Measurements from ENCODE around the gene B3GALT6. TPM values are rescaled to one million over a fixed set of nuclear protein-coding genes. Genes with fewer than 3 reads are reported as not detected.
A peak's percentile ranks its signal among the peaks of the same experiment; 100 is the strongest.

The B3GALT6 gene
- total RNA-seq, 4 donors from 2014 or later: 8.5 to 32.8 (median 20.6) TPM

GRCh38 chr1:1199141-1199960, 32.7 kb upstream of the B3GALT6 start:
- DNase-seq: no peak
- H3K36me3 ChIP-seq: no peaks in the 10 kb centered on the region
- no peak for ATAC-seq
- intact Hi-C loops (cut with DNase I; ENCODE audit: low total_unique reads): no loop called here
- H3K4me3 ChIP-seq: no peak overlapping the region
- in situ Hi-C loops (cut with MboI; ENCODE audit: low sequenced_read_pairs in 4 of 4): no loop called here
- peaks cover 11 to 13% (median 13%) of the 10 kb centered on the region in 3 donors for H3K27me3 ChIP-seq
- no peak for TF ChIP-seq CTCF (IDR thresholded peaks at IDR 0.05 in 4 of 5, conservative IDR thresholded peaks at IDR 0.05 in 1 of 5)
- TF ChIP-seq POLR2A (IDR thresholded peaks at IDR 0.05): no peak
- H3K27ac ChIP-seq: no peak overlapping the region
- no peaks in the 10 kb centered on the region for H3K4me1 ChIP-seq
- peaks cover 0 to 6% (median 0%) of the 10 kb centered on the region in 3 donors for H3K9me3 ChIP-seq

GRCh38 chr1:1199961-1200875, 31.8 kb upstream of the B3GALT6 start:
- no peaks in the 10 kb centered on the region for H3K4me1 ChIP-seq
- peak overlapping the region in 1 of 4 donors; percentile 21 for H3K27ac ChIP-seq
- intact Hi-C loops (cut with DNase I; ENCODE audit: low total_unique reads): loop anchor here (10.0 kb wide), 1 partner anchor 65 kb away; no protein-coding TSS in a partner anchor
- no peaks in the 10 kb centered on the region for H3K9me3 ChIP-seq
- in situ Hi-C loops (cut with MboI; ENCODE audit: low sequenced_read_pairs in 4 of 4): no loop called here
- no peaks in the 10 kb centered on the region for H3K36me3 ChIP-seq
- TF ChIP-seq CTCF (IDR thresholded peaks at IDR 0.05 in 4 of 5, conservative IDR thresholded peaks at IDR 0.05 in 1 of 5): no peak
- TF ChIP-seq POLR2A (IDR thresholded peaks at IDR 0.05): no peak
- H3K27me3 ChIP-seq: peaks cover 11 to 13% (median 11%) of the 10 kb centered on the region in 3 donors
- ATAC-seq (no peak), DNase-seq (no peak)
- peak overlapping the region in 2 of 4 donors; percentile 35 to 50 for H3K4me3 ChIP-seq

- H3K4me3 ChIP-seq: peak overlapping the region in 3 of 4 donors; percentile 31 to 50 (median 35)
- intact Hi-C loops (cut with DNase I; ENCODE audit: low total_unique reads) (loop anchor here (10.0 kb wide), 1 partner anchor 66 kb away; no protein-coding TSS in a partner anchor), in situ Hi-C loops (cut with MboI; ENCODE audit: low sequenced_read_pairs in 4 of 4) (no loop called here)
- H3K36me3 ChIP-seq: no peaks in the 10 kb centered on the region
- H3K4me1 ChIP-seq: peaks cover 0 to 6% of the 10 kb centered on the region in 2 donors
- H3K27me3 ChIP-seq: peaks cover 13 to 15% (median 15%) of the 10 kb centered on the region in 3 donors
- DNase-seq (no peak), ATAC-seq (no peak)
- H3K27ac ChIP-seq: peak overlapping the region in 1 of 4 donors; percentile 21
- no peaks in the 10 kb centered on the region for H3K9me3 ChIP-seq
- TF ChIP-seq POLR2A (IDR thresholded peaks at IDR 0.05): peak in 1 of 2 donors; percentile 9
- TF ChIP-seq CTCF (IDR thresholded peaks at IDR 0.05 in 4 of 5, conservative IDR thresholded peaks at IDR 0.05 in 1 of 5): no peak
Observed at GRCh38 chr1:1200876-1201810, 30.9 kb upstream of the B3GALT6 start.
